Left lung (tissue), 10 donors: ENCODE measurements around the gene ETNK1. TPM values are rescaled to one million over a fixed set of nuclear protein-coding genes. Genes with fewer than 3 reads are reported as not detected.
A peak's percentile ranks its signal among the peaks of the same experiment; 100 is the strongest.

Experiments used
- ATAC-seq: fragments of 200-7000 bp; cut with Tn5 transposase; one replicate; pipeline ENCODE4 v1.9.1; 2020; ENCODE audit warnings: moderate library complexity
- DNase-seq, 4 donors: peaks; one replicate each; pipeline ENCODE4 v3.0.0-alpha.2; 2013 to 2020
- H3K27ac ChIP-seq, 2 donors: fragments of 200-600 bp; sonication (generic) in 1 of 2; one replicate each; pipeline versions ENCODE4 v1.5.0 to v1.8.0; 2020 to 2021
- H3K27me3 ChIP-seq, 2 donors: fragments of 200-600 bp; sonication (generic) in 1 of 2; one replicate each; pipeline versions ENCODE4 v1.5.0 to v1.8.0; 2020 to 2021
- H3K36me3 ChIP-seq, 2 donors: fragments of 200-600 bp; sonication (generic) in 1 of 2; one replicate each; pipeline versions ENCODE4 v1.5.0 to v1.8.0; 2020 to 2021
- H3K4me1 ChIP-seq, 2 donors: fragments of 200-600 bp; one replicate each; pipeline ENCODE4 v1.8.0; 2021
- H3K4me3 ChIP-seq, 2 donors: fragments of 200-600 bp; sonication (generic) in 1 of 2; one replicate each; pipeline versions ENCODE4 v1.5.0 to v1.8.0; 2020 to 2021; ENCODE audit warnings: mild to moderate bottlenecking in 1 of 2
- H3K9me3 ChIP-seq, 2 donors: fragments of 200-600 bp; sonication (generic) in 1 of 2; one replicate each; pipeline versions ENCODE4 v1.5.0 to v1.8.0; 2020 to 2021
- CTCF ChIP-seq, 2 donors: fragments of 200-600 bp; sonication (generic) in 1 of 2; IDR thresholded peaks; one replicate each; pipeline versions ENCODE4 v1.5.0 to v1.8.0; 2021; ENCODE audit warnings: antibody characterized with exemption in 2 of 2
- intact Hi-C, 2 donors: fragments of 100-400 bp; cut with DNase I; formaldehyde crosslinking; loops; one replicate each; pipeline versions ENCODE4 v1.11.2 to v1.14.2; 2022
- polyA plus RNA-seq, 6 donors: library from polyadenylated mRNA; unstranded; fragments of 120-200 nt; gene quantifications; one replicate each; pipeline ENCODE4 v1.2.1, GENCODE V29; 2013; ENCODE audit not compliant: insufficient read length in 6 of 6
- total RNA-seq, 2 donors: library from RNA; stranded (reverse); fragmentation: NEBNext Ultra II Directional; extraction: Animal tissue kit (Norgen Biotek cat#: 25700); gene quantifications; one replicate each; pipeline ENCODE4 v1.2.1, GENCODE V29; 2021
- donor health status: DM: no; HTN: yes; CAD: no.
- donor health status: DM: no; HTN: no; CAD: no.

Gene ETNK1
- total and polyA plus RNA-seq, 8 donors, result 55.4 to 73.7 (median 67.3) TPM

GRCh38 chr12:22719745-22720144 lies 94.8 kb downstream of the ETNK1 start:
- Histone ChIP-seq H3K27ac (no peak overlapping the region), H3K9me3 (no peaks in the 10 kb centered on the region), H3K36me3 (no peaks in the 10 kb centered on the region), H3K27me3 (no peaks in the 10 kb centered on the region), H3K4me3 (no peak overlapping the region), H3K4me1 (no peaks in the 10 kb centered on the region)
- no peak for TF ChIP-seq CTCF (IDR thresholded peaks at IDR 0.05)
- DNase-seq, result no peak
- intact Hi-C loops, result no loop called here
- no peak for ATAC-seq

GRCh38 chr12:22722081-22722480 lies 97.1 kb downstream of the ETNK1 start:
- TF ChIP-seq CTCF (IDR thresholded peaks at IDR 0.05), result no peak
- intact Hi-C loops, result no loop called here
- ATAC-seq (no peak), DNase-seq (no peak)
- H3K4me1 ChIP-seq, result no peaks in the 10 kb centered on the region
- H3K27ac ChIP-seq, result no peak overlapping the region
- no peaks in the 10 kb centered on the region for H3K36me3 ChIP-seq
- no peaks in the 10 kb centered on the region for H3K9me3 ChIP-seq
- H3K27me3 ChIP-seq, result no peaks in the 10 kb centered on the region
- no peak overlapping the region for H3K4me3 ChIP-seq

- intact Hi-C loops, result no loop called here
- Histone ChIP-seq H3K36me3 (no peaks in the 10 kb centered on the region), H3K27me3 (no peaks in the 10 kb centered on the region), H3K4me1 (no peaks in the 10 kb centered on the region), H3K4me3 (no peak overlapping the region), H3K9me3 (no peaks in the 10 kb centered on the region), H3K27ac (no peak overlapping the region)
- no peak for ATAC-seq
- no peak for TF ChIP-seq CTCF (IDR thresholded peaks at IDR 0.05)
- no peak for DNase-seq
These were observed 97.8 kb downstream of the ETNK1 start for GRCh38 chr12:22722779-22723178.

DNA sequence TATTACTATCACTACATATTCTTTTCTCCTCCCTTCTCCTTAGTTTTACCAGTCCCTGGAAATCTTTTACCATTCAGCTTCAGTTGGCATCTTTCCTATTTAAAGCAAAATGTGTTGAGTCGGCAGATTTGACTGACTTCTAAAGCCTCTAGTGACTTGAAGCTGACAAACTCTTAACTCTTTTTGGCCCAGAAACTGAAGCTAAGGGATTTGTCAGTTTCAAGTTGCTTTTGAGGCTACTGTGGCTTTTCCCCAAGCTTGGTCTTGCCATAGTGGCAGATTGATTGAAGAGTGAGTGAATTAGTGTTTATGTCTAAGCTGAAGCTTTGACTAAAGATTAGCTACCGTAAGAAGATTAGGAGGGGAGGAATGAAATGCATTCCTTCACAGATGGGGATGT lies 104.0 kb downstream of the ETNK1 start:
- no peaks in the 10 kb centered on the region for H3K36me3 ChIP-seq
- DNase-seq (peak in 1 of 4 donors; percentile 16), ATAC-seq (no peak)
- peak overlapping the region in 1 of 2 donors; percentile 28 for H3K27ac ChIP-seq
- intact Hi-C loops, result no loop called here
- no peaks in the 10 kb centered on the region for H3K27me3 ChIP-seq
- H3K9me3 ChIP-seq, result no peaks in the 10 kb centered on the region
- H3K4me1 ChIP-seq, result peaks cover 4 to 5% of the 10 kb centered on the region in 2 donors
- no peak for TF ChIP-seq CTCF (IDR thresholded peaks at IDR 0.05)
- H3K4me3 ChIP-seq, result no peak overlapping the region

DNA sequence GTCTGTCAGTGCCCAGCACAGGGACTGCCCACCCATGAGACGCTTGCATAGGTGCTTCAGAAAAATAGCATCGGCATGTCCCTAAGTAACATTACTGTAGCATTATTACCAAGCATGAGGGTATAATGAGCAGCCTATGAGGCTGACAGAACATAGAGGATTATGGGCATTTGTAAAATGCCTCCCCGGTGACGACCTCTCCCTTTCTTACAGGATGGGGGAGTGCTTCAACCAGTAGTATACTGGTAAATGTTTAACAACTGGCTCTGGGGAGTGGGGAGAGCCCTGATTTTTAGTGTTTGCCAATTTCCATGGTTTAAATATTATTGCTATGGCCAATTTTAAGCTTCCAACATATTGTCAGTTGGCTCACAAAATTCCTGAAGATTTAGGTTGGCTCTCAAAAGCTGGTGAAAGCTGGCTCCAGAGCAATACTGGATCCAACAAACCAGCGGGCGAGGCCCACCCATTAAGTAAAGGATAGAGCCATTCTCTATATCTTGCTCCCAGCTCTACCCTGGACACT lies 104.5 kb downstream of the ETNK1 start:
- H3K9me3 ChIP-seq, result no peaks in the 10 kb centered on the region
- TF ChIP-seq CTCF (IDR thresholded peaks at IDR 0.05), result no peak
- no peak for ATAC-seq
- H3K27me3 ChIP-seq, result no peaks in the 10 kb centered on the region
- intact Hi-C loops, result no loop called here
- H3K4me3 ChIP-seq, result no peak overlapping the region
- peak overlapping the region in 1 of 2 donors; percentile 28 for H3K27ac ChIP-seq
- no peak for DNase-seq
- peaks cover 4 to 5% of the 10 kb centered on the region in 2 donors for H3K4me1 ChIP-seq
- no peaks in the 10 kb centered on the region for H3K36me3 ChIP-seq
